Neural cell (in vitro differentiated cells): ENCODE measurements around the gene OGFOD3. TPM values are rescaled to one million over a fixed set of nuclear protein-coding genes. Genes with fewer than 3 reads are reported as not detected.

Source experiments
- H2AFZ ChIP-seq: fragments of 200-600, 300-800 bp; sonication (generic), shearing (Covaris generic); 2 replicates; pipeline ENCODE4 v1.6.0; 2014; ENCODE audit warnings: low read depth, mild to moderate bottlenecking, antibody characterized with exemption, low read length, moderate library complexity
- H3F3A ChIP-seq: fragments of 200-600 bp; shearing (Covaris generic); 2 replicates; pipeline ENCODE4 v1.6.1; 2016; ENCODE audit warnings: mild to moderate bottlenecking, moderate library complexity, mixed read lengths, antibody characterized with exemption, low read length; ENCODE audit not compliant: insufficient read depth, poor library complexity, severe bottlenecking
- H3K27ac ChIP-seq: fragments of 200-600, 300-800 bp; sonication (generic), shearing (Covaris generic); 2 replicates; pipeline ENCODE4 v1.5.1; 2014; ENCODE audit warnings: mild to moderate bottlenecking, low read length, moderate library complexity
- H3K27me3 ChIP-seq: fragments of 300-800, 200-600 bp; sonication (generic), shearing (Covaris generic); 2 replicates; pipeline ENCODE4 v1.6.0; 2014; ENCODE audit warnings: mild to moderate bottlenecking, low read depth, low read length, moderate library complexity; ENCODE audit not compliant: insufficient read depth
- H3K36me3 ChIP-seq: fragments of 300-800, 200-600 bp; sonication (generic), shearing (Covaris generic); 2 replicates; pipeline ENCODE4 v1.5.1; 2014; ENCODE audit warnings: mild to moderate bottlenecking, antibody characterized with exemption, low read length, moderate library complexity; ENCODE audit not compliant: insufficient read depth
- H3K4me2 ChIP-seq: fragments of 300-800, 200-600 bp; sonication (generic), shearing (Covaris generic); 2 replicates; pipeline ENCODE4 v1.6.0; 2014; ENCODE audit warnings: mild to moderate bottlenecking, low read length
- H3K4me3 ChIP-seq: fragments of 300-800, 200-600 bp; sonication (generic), shearing (Covaris generic); 2 replicates; pipeline ENCODE4 v1.5.1; 2014; ENCODE audit warnings: mild to moderate bottlenecking, low read length, moderate library complexity
- H3K79me2 ChIP-seq: fragments of 200-600 bp; shearing (Covaris generic); replicated peaks from 2 replicates; pipeline ENCODE4 v1.6.0; 2014; ENCODE audit warnings: mild to moderate bottlenecking, low read length, moderate library complexity; ENCODE audit not compliant: insufficient read depth
- H3K9ac ChIP-seq: fragments of 300-800, 200-600 bp; sonication (generic), shearing (Covaris generic); 2 replicates; pipeline ENCODE4 v1.6.1; 2016; ENCODE audit warnings: mild to moderate bottlenecking, low read length, mixed read lengths
- H3K9me2 ChIP-seq: fragments of 200-600 bp; shearing (Covaris generic); 2 replicates; pipeline ENCODE4 v1.6.1; 2016; ENCODE audit warnings: mild to moderate bottlenecking, low read length, mixed read lengths; ENCODE audit not compliant: insufficient read depth
- H3K9me3 ChIP-seq: fragments of 200-600, 300-800 bp; sonication (generic), shearing (Covaris generic); 2 replicates; pipeline ENCODE4 v1.6.1; 2016; ENCODE audit warnings: mild to moderate bottlenecking, mixed run types, low read length, moderate library complexity, mixed read lengths
- H4K20me1 ChIP-seq: fragments of 200-600 bp; shearing (Covaris generic); 2 replicates; pipeline ENCODE4 v1.6.1; 2016; ENCODE audit warnings: mild to moderate bottlenecking, mixed run types; ENCODE audit not compliant: insufficient read depth
- CTCF ChIP-seq: fragments of 450-650 bp; IDR thresholded peaks from 2 replicates; pipeline ENCODE4 v1.5.1; 2014; ENCODE audit warnings: antibody characterized with exemption, mild to moderate bottlenecking, moderate library complexity; ENCODE audit not compliant: poor library complexity, severe bottlenecking
- EP300 ChIP-seq: fragments of 450-650 bp; conservative IDR thresholded peaks from 2 replicates; pipeline ENCODE4 v1.6.1; 2014; ENCODE audit warnings: antibody characterized with exemption, mild to moderate bottlenecking, moderate library complexity; ENCODE audit not compliant: poor library complexity, severe bottlenecking
- EZH2 ChIP-seq: fragments of 200-600, 300-800 bp; shearing (Covaris generic), sonication (generic); IDR thresholded peaks from 2 replicates; pipeline ENCODE4 v1.6.1; 2014; ENCODE audit warnings: antibody characterized with exemption, low read length, borderline replicate concordance, mild to moderate bottlenecking; ENCODE audit not compliant: insufficient read depth, poor library complexity, severe bottlenecking
- MXI1 ChIP-seq: fragments of 450-650 bp; conservative IDR thresholded peaks from 2 replicates; pipeline ENCODE4 v1.6.1; 2014; ENCODE audit warnings: antibody characterized with exemption, mild to moderate bottlenecking; ENCODE audit not compliant: poor library complexity, severe bottlenecking
- POLR2AphosphoS5 ChIP-seq: IDR thresholded peaks from 2 replicates; pipeline ENCODE4 v1.6.1; 2012
- RAD21 ChIP-seq: fragments of 450-650 bp; conservative IDR thresholded peaks from 2 replicates; pipeline ENCODE4 v1.6.1; 2014; ENCODE audit warnings: antibody characterized with exemption, mild to moderate bottlenecking, moderate library complexity
- REST ChIP-seq: IDR thresholded peaks from 2 replicates; pipeline ENCODE4 v1.6.1; 2012; ENCODE audit warnings: borderline replicate concordance
- SMC3 ChIP-seq: fragments of 450-650 bp; conservative IDR thresholded peaks from 2 replicates; pipeline ENCODE4 v1.6.1; 2014; ENCODE audit warnings: antibody characterized with exemption, mild to moderate bottlenecking, moderate library complexity; ENCODE audit not compliant: poor library complexity
- TAF1 ChIP-seq: IDR thresholded peaks from 2 replicates; pipeline ENCODE4 v1.6.1; 2012; ENCODE audit warnings: low read depth
- polyA plus RNA-seq: library from polyadenylated mRNA; depleted of rRNA; stranded (reverse); fragments of >200 nt; gene quantifications from 2 replicates; pipeline ENCODE4 v1.2.3, GENCODE V29; 2014

The OGFOD3 gene
- polyA plus RNA-seq, 1 donor from 2014 or later = 22.6 TPM

GRCh38 chr17:82440991-82441627 lies 22.7 kb upstream of the OGFOD3 start:
- TF ChIP-seq RAD21 = no peak
- TF ChIP-seq MXI1 = no peak
- no peak for TF ChIP-seq EZH2
- no peak for TF ChIP-seq POLR2AphosphoS5
- no peak for TF ChIP-seq TAF1
- TF ChIP-seq REST = no peak
- TF ChIP-seq EP300 = no peak
- no peak overlapping the region for H2AFZ ChIP-seq
- no peak overlapping the region for H3K9ac ChIP-seq
- no peaks in the 10 kb centered on the region for H4K20me1 ChIP-seq
- H3K27ac ChIP-seq = no peak overlapping the region
- no peak overlapping the region for H3K4me2 ChIP-seq
- H3K9me3 ChIP-seq = no peaks in the 10 kb centered on the region
- H3K79me2 ChIP-seq = no peaks in the 10 kb centered on the region
- H3K4me3 ChIP-seq = no peak overlapping the region
- H3F3A ChIP-seq = no peaks in the 10 kb centered on the region
- no peaks in the 10 kb centered on the region for H3K27me3 ChIP-seq
- H3K36me3 ChIP-seq = no peaks in the 10 kb centered on the region
- H3K9me2 ChIP-seq = no peaks in the 10 kb centered on the region

GRCh38 chr17:82440469-82440981 lies 22.1 kb upstream of the OGFOD3 start:
- Histone ChIP-seq H3K36me3 (no peaks in the 10 kb centered on the region), H3K79me2 (no peaks in the 10 kb centered on the region), H3K9ac (no peak overlapping the region), H2AFZ (no peak overlapping the region), H3K9me2 (no peaks in the 10 kb centered on the region), H4K20me1 (no peaks in the 10 kb centered on the region), H3K9me3 (no peaks in the 10 kb centered on the region), H3K27me3 (no peaks in the 10 kb centered on the region), H3K27ac (no peak overlapping the region), H3K4me2 (no peak overlapping the region), H3F3A (no peaks in the 10 kb centered on the region), H3K4me3 (no peak overlapping the region)
- no peak for TF ChIP-seq EZH2
- no peak for TF ChIP-seq EP300
- TF ChIP-seq MXI1 = no peak
- no peak for TF ChIP-seq TAF1
- no peak for TF ChIP-seq SMC3

GRCh38 chr17:82439829-82440365 lies 21.5 kb upstream of the OGFOD3 start:
- H3K27ac ChIP-seq = no peak overlapping the region
- H3K9me2 ChIP-seq = no peaks in the 10 kb centered on the region
- no peaks in the 10 kb centered on the region for H3F3A ChIP-seq
- no peaks in the 10 kb centered on the region for H3K9me3 ChIP-seq
- H4K20me1 ChIP-seq = no peaks in the 10 kb centered on the region
- H3K79me2 ChIP-seq = no peaks in the 10 kb centered on the region
- TF ChIP-seq REST = no peak
- TF ChIP-seq MXI1 = no peak
- no peak for TF ChIP-seq TAF1
- TF ChIP-seq RAD21 = no peak
- TF ChIP-seq CTCF = no peak
- no peak for TF ChIP-seq EZH2
- no peak for TF ChIP-seq EP300
- no peak for TF ChIP-seq SMC3
- no peak for TF ChIP-seq POLR2AphosphoS5
- H2AFZ ChIP-seq = no peak overlapping the region
- H3K9ac ChIP-seq = no peak overlapping the region
- no peaks in the 10 kb centered on the region for H3K27me3 ChIP-seq
- no peak overlapping the region for H3K4me2 ChIP-seq
- H3K36me3 ChIP-seq = no peaks in the 10 kb centered on the region
- H3K4me3 ChIP-seq = no peak overlapping the region
